Measurements from ENCODE around the gene AGBL1. TPM values are rescaled to one million over a fixed set of nuclear protein-coding genes. Genes with fewer than 3 reads are reported as not detected.

AGBL1 gene
- total and polyA plus RNA-seq, 2 experiments from 2014 or later, result 0.06 to 0.11 TPM

GRCh38 chr15:86611417-86612040 is 531.9 kb downstream of the AGBL1 start:
- Histone ChIP-seq H3K9me3 (ENCODE audit: low read depth) (no peaks in the 10 kb centered on the region), H3K4me3 (no peak overlapping the region), H3K4me1 (ENCODE audit: low read depth) (no peaks in the 10 kb centered on the region), H3K27me3 (no peaks in the 10 kb centered on the region), H3K27ac (no peak overlapping the region), H3K36me3 (no peaks in the 10 kb centered on the region)
- no peak for TF ChIP-seq CTCF (IDR thresholded peaks at IDR 0.05; ENCODE audit: low read depth, low read length)
- no peak for DNase-seq (ENCODE audit: low read depth in 1 of 2, low spot score in 1 of 2)

- H3K9me3 ChIP-seq (ENCODE audit: low read depth), result no peaks in the 10 kb centered on the region
- no peaks in the 10 kb centered on the region for H3K36me3 ChIP-seq
- no peak overlapping the region for H3K4me3 ChIP-seq
- H3K27ac ChIP-seq, result no peak overlapping the region
- H3K27me3 ChIP-seq, result no peaks in the 10 kb centered on the region
- no peak for DNase-seq (ENCODE audit: low read depth in 1 of 2, low spot score in 1 of 2)
- H3K4me1 ChIP-seq (ENCODE audit: low read depth), result peaks cover 2% of the 10 kb centered on the region
- no peak for TF ChIP-seq CTCF (IDR thresholded peaks at IDR 0.05; ENCODE audit: low read depth, low read length)
These were observed 535.7 kb downstream of the AGBL1 start for GRCh38 chr15:86615411-86615810.

- H3K9me3 ChIP-seq (ENCODE audit: low read depth), result no peaks in the 10 kb centered on the region
- DNase-seq (ENCODE audit: low read depth in 1 of 2, low spot score in 1 of 2), result no peak
These were observed 536.1 kb downstream of the AGBL1 start for GRCh38 chr15:86615816-86616215.

GRCh38 chr15:86616771-86617170 is 537.1 kb downstream of the AGBL1 start:
- Histone ChIP-seq H3K9me3 (ENCODE audit: low read depth) (no peaks in the 10 kb centered on the region), H3K4me3 (no peak overlapping the region), H3K27ac (no peak overlapping the region), H3K36me3 (no peaks in the 10 kb centered on the region), H3K27me3 (no peaks in the 10 kb centered on the region), H3K4me1 (ENCODE audit: low read depth) (peaks cover 8% of the 10 kb centered on the region)
- no peak for DNase-seq (ENCODE audit: low read depth in 1 of 2, low spot score in 1 of 2)
- no peak for TF ChIP-seq CTCF (IDR thresholded peaks at IDR 0.05; ENCODE audit: low read depth, low read length)

More at GRCh38 chr15:86615816-86616215, 536.1 kb downstream of the AGBL1 start:
- no peak for TF ChIP-seq CTCF (IDR thresholded peaks at IDR 0.05; ENCODE audit: low read depth, low read length)
- Histone ChIP-seq H3K4me3 (no peak overlapping the region), H3K4me1 (ENCODE audit: low read depth) (peaks cover 6% of the 10 kb centered on the region), H3K27ac (no peak overlapping the region), H3K36me3 (no peaks in the 10 kb centered on the region), H3K27me3 (no peaks in the 10 kb centered on the region)

GRCh38 chr15:86620157-86620556 is 540.5 kb downstream of the AGBL1 start:
- Histone ChIP-seq H3K4me3 (no peak overlapping the region), H3K9me3 (ENCODE audit: low read depth) (no peaks in the 10 kb centered on the region), H3K36me3 (no peaks in the 10 kb centered on the region), H3K27me3 (no peaks in the 10 kb centered on the region), H3K4me1 (ENCODE audit: low read depth) (peaks cover 8% of the 10 kb centered on the region), H3K27ac (no peak overlapping the region)
- TF ChIP-seq CTCF (IDR thresholded peaks at IDR 0.05; ENCODE audit: low read depth, low read length), result no peak
- no peak for DNase-seq (ENCODE audit: low read depth in 1 of 2, low spot score in 1 of 2)

All from cardiac muscle cell (in vitro differentiated cells and primary cell).